GM18508 (cell line): ENCODE data around the gene CASP5.
A peak's percentile ranks its signal among the peaks of the same experiment; 100 is the strongest.
"Not testable (repeated sequence)": the region's sequence is repeated elsewhere in the genome, so short reads cannot be mapped to it uniquely, and the experiment has no call there.

Experiments used
- ATAC-seq: cut with Tn5 transposase; IDR thresholded peaks from one replicate; pipeline ENCODE4 v1.9.1; 2021; ENCODE audit warnings: moderate number of reproducible peaks; ENCODE audit not compliant: insufficient read depth, unreplicated experiment

CASP5 gene

GRCh38 chr11:105034388-105034787 lies 11.4 kb upstream of the CASP5 start:
- not testable (repeated sequence) for ATAC-seq

GRCh38 chr11:105033781-105034180 lies 10.8 kb upstream of the CASP5 start:
- ATAC-seq = no peak

DNA sequence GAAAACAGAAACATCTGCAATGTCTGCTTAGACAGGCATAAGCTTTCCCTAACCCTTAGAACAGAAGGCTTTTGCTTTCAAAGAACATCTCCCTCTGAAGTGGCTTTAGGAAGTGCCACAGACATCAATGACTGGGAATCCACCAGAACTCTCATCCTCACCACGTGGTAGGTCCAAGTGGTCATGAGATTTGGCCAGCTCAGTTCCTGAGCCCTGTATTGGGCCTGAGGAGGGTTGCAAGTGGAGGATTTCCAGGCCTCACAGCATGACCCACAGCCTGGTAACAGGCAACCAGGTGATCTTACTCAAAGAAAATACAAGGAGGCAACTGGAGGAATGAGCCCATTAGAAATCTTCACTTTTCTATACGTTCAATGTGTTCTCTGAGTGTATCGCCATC lies 10.4 kb upstream of the CASP5 start:
- no peak for ATAC-seq

DNA sequence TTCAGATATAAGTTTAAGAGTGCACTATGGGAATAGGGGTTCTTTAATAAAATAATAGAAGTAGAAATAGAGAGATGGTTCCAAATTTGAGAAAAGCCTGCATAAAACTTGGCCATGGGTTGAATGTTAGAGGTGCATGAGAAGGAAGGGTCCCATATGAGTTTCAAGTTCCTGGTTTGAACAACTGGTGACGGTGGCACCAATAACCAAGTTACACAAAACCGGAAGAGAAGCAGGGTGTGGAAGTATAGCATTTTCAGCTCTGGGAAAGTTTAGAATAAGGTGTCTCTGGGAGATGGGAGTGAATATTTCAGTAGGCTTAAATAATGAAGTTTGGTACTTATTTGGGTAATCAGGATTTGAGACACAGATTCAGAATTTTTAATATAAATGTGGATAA lies 9.5 kb upstream of the CASP5 start:
- no peak for ATAC-seq

DNA sequence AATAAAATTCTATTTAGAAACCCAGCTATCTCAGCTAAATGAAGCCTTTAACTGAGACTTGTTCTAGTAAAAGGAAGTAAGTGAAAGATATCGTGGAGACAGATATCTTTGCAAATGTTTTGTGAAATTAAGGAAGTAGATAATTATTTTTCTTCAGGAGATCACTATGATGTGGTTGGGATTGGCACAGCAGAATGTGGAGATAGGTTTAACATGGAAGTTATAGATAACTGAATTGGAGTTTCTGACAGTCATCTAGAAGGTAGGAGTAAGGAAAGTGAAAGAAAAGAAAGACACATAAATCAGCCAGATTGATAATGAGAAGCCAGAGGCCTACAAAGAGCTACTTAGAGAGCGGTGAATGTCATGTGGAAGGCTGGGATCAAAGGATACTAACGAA lies 4.7 kb upstream of the CASP5 start:
- ATAC-seq = no peak

- no peak for ATAC-seq
These were observed 1.4 kb upstream of the CASP5 start for GRCh38 chr11:105024394-105024793.

DNA sequence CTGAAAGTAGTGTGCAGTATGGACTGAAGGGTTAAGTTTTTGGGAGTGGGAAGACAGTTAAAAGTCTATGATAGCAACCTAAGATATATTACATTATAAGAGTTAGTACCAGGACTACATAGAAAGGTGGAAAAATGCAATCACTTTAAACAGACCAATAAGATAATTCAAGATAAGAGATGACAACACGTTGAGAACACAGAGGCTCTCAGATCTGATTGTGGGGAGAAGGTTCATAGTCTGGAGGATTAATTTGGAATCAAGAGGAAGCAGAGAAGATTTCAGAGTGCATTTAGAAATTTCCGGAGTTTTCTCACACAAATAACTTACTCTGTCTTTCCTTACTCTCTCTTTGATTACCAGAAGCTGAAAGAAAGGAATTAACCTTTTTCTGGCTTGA lies 441 bp downstream of the CASP5 start:
- ATAC-seq = no peak

GRCh38 chr11:105007463-105007862 lies 15.5 kb downstream of the CASP5 start:
- no peak for ATAC-seq

DNA sequence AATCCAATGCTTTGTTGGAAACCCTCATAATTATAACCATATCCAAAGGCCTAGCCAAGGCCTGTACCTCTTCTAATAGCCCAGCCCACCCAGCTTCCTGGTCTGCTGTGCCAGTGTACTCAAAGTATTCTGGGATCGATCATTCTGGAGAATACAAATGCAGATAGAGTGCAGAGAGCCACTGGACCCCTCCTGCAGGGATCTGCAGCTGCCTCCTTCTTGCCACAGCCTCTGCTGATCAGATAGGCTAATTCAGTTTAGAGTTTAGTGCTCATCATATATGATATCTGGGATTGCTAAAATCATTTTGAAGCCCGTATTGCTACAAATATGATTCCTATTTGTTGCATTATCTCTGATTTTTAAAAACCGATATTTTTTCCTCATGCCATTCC lies 17.5 kb downstream of the CASP5 start:
- no peak for ATAC-seq

- no peak for ATAC-seq
These were observed 18.9 kb downstream of the CASP5 start for GRCh38 chr11:105004021-105004420.

GRCh38 chr11:105003151-105003550 lies 19.8 kb downstream of the CASP5 start:
- ATAC-seq = no peak

GRCh38 chr11:105000797-105001196 lies 22.2 kb downstream of the CASP5 start:
- ATAC-seq = peak; percentile 80

- no peak for ATAC-seq
These were observed 22.8 kb downstream of the CASP5 start for GRCh38 chr11:105000167-105000566.

- no peak for ATAC-seq
These were observed 23.2 kb downstream of the CASP5 start for GRCh38 chr11:104999721-105000120.

DNA sequence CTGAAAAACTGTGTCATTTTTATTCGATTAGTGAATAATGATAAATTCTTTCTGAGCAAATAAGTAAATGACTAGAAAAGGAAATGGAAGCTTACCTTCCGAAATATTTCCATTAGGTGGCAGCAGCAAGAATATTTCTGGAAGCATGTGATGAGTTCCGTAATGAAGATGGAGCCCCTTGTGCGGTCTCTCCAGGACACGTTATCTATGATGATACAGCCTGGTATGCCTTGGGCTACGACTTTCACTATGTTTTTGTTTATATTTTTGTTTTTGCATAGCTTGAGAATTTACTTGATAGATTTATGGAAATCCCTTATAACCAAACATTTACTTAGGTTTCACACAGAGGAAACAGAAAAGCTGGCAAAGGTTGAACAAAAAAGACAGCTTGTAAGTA lies 25.7 kb downstream of the CASP5 start:
- no peak for ATAC-seq

DNA sequence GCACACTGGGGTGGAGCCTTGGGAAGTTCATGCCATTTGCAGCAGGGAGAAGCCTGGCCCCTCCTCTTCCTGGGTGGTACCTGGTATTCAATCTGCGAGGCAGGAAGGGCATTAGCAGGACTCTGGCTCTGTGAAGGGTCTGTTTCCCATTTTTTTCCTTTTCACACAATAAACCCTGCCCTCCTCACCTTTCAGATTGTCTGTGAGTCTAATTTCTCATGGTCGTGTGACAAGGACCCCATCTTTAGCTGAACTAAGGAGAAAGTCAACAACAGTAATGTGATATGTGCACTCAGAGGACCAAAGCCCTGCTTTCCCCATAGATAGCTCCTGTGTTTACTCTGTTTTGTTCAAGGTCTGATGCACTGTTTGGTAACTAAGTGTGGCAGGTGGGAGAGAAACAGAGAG lies 28.0 kb downstream of the CASP5 start:
- ATAC-seq = no peak

- ATAC-seq = no peak
These were observed 30.2 kb downstream of the CASP5 start for GRCh38 chr11:104992781-104993180.

- no peak for ATAC-seq
These were observed 31.0 kb downstream of the CASP5 start for GRCh38 chr11:104991994-104992393.

DNA sequence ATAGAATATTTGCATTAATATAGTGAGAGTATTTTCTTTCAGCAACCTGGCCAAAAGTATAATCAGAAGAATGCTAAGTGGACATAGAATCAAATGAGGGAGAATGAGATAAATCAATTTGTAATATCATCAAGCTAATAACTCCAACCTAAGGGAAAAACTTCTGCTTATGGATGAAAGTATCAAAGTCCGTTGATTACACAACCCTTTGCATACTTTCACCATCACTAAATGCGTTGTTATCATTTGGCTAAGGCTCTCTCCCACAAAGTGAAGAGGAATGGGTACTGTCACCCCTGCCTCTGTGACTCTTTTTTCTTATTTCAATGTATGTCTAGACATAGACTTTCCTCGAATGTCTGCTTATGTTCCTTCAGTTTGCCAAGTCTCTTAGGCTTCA lies 38.2 kb downstream of the CASP5 start:
- ATAC-seq = no peak

GRCh38 chr11:104979839-104980238 lies 43.1 kb downstream of the CASP5 start:
- no peak for ATAC-seq

DNA sequence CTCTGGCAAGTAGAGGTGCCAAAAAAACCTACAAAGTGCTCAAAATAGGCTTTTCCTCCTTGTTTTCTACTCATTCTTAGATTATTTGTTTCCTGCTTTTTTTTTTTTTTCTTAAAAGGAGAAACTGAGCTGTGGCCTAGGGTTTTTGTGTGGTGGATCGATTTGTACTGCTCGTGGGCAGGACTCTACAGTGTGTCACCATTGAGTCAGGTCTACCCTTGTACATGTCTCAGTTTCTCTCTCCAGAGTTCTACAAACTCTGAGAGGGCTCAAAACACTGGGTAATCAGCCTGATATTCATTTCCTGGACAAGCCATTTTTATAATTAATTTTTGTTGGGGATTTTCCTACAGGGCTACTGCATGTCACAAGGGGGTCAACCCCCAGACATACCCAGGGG lies 49.4 kb downstream of the CASP5 start:
- no peak for ATAC-seq

GRCh38 chr11:104972924-104973323 lies 50.0 kb downstream of the CASP5 start:
- ATAC-seq = not testable (repeated sequence)

GRCh38 chr11:104970756-104971155 lies 52.2 kb downstream of the CASP5 start:
- no peak for ATAC-seq
